ENCODE results near the gene EFNA5.

DNA sequence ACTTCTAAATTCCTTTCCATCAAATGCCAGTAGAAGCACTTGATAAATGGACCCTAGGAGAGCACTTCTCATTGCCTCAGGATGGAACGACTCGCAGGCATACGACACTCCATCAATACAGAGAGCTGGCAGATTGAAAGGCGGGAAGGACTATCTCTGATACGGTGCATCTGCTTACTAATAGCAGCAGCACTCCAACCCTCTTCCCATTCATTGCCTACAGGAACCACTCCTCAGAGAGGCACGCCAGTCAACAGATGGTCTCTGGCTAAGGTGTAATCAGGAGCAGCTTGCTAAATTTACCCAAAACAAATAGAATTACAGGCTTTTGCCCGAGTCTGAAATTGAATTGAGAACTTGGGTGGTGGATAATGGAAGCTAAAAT is 168.1 kb downstream of the EFNA5 start:
- TF ChIP-seq, protein P1, sequence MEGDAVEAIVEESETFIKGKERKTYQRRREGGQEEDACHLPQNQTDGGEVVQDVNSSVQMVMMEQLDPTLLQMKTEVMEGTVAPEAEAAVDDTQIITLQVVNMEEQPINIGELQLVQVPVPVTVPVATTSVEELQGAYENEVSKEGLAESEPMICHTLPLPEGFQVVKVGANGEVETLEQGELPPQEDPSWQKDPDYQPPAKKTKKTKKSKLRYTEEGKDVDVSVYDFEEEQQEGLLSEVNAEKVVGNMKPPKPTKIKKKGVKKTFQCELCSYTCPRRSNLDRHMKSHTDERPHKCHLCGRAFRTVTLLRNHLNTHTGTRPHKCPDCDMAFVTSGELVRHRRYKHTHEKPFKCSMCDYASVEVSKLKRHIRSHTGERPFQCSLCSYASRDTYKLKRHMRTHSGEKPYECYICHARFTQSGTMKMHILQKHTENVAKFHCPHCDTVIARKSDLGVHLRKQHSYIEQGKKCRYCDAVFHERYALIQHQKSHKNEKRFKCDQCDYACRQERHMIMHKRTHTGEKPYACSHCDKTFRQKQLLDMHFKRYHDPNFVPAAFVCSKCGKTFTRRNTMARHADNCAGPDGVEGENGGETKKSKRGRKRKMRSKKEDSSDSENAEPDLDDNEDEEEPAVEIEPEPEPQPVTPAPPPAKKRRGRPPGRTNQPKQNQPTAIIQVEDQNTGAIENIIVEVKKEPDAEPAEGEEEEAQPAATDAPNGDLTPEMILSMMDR (IDR thresholded peaks at IDR 0.05) = no peak
- TF ChIP-seq EP300 (IDR thresholded peaks at IDR 0.05) (no peak), POLR2A (IDR thresholded peaks at IDR 0.05; ENCODE audit: low read depth) (no peak)
